Lung microvascular endothelial cell (primary cell): ENCODE data around the gene ZZZ3. TPM values are rescaled to one million over a fixed set of nuclear protein-coding genes. Genes with fewer than 3 reads are reported as not detected.
"Not testable (repeated sequence)": the region's sequence is repeated elsewhere in the genome, so short reads cannot be mapped to it uniquely, and the experiment has no call there.

Experiments
- DNase-seq, 2 donors: peaks; one replicate each; pipeline versions ENCODE4 v3.0.0 to v3.0.0-alpha.2; 2010; ENCODE audit warnings: low read depth in 2 of 2
- total RNA-seq: library from RNA; depleted of rRNA; stranded (reverse); fragments of >200 nt; gene quantifications from 2 replicates; pipeline ENCODE4 v1.2.1, GENCODE V29; 2014

The ZZZ3 gene
- total RNA-seq, 1 donor from 2014 or later, result 79.6 TPM

- peak; percentile 52 to 63 for DNase-seq
Observed at GRCh38 chr1:77671836-77672235, 10.6 kb downstream of the ZZZ3 start.

DNA sequence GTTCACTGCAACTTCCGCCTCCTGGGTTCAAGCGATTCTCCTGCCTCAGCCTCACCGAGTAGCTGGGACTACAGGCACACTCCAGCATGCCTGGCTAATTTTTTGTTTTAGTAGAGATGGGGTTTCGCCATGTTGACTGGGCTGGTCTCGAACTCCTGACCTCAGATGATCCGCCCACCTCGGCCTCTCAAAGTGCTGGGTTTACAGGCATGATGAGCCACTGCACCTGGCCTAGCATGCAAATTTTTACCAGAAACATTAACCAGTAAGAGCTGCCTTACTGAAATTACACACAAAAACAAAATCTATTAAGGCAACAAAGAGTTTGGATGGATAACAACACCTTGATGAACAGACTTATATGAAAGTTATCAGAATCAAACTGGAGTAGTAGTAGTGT, 12.1 kb downstream of the ZZZ3 start:
- DNase-seq, result no peak

DNA sequence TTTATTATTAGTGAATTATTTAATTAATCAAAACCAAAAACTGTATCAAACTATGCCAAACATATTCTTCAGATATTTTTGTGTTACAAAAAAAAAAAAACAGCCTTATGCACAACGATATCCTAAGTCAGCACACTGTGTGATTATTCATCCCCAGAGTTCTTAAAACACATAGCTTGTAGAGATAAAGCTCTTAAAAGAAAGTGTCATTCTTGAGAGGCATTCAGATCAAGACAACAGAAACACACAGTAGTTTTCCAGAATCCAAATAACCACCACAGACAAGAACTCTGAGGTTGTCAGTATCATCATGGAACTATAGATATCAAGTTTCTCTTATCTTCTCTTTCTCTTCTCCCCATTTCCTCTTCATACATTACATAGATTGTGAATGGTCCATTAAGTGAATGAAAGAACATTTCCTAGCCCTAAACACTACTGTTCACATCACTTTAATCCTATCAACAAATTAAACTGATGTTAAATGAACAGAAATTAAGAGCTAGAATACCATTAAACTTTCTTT, 13.5 kb downstream of the ZZZ3 start:
- no peak for DNase-seq

- no peak for DNase-seq
Observed at GRCh38 chr1:77664939-77665516, 17.4 kb downstream of the ZZZ3 start.

DNA sequence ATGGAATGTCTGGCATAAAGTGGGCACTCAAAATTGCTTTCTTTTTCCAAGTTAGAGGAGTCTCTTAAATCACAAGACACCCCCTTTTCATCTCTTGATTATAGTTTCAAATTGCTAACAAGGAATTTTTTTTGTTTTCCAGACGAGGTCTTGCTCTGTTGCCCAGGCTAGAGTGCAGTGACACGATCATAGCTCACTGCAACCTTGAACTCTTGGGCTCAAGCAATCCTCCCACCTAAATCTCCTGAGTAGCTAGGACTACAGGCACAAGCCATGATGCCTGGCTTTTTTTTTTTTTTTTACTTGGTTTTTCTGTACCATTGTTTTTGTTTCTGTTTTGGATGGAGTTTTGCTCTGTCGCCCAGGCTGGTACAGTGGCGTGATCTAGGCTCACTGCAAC, 20.8 kb downstream of the ZZZ3 start:
- no peak for DNase-seq

DNA sequence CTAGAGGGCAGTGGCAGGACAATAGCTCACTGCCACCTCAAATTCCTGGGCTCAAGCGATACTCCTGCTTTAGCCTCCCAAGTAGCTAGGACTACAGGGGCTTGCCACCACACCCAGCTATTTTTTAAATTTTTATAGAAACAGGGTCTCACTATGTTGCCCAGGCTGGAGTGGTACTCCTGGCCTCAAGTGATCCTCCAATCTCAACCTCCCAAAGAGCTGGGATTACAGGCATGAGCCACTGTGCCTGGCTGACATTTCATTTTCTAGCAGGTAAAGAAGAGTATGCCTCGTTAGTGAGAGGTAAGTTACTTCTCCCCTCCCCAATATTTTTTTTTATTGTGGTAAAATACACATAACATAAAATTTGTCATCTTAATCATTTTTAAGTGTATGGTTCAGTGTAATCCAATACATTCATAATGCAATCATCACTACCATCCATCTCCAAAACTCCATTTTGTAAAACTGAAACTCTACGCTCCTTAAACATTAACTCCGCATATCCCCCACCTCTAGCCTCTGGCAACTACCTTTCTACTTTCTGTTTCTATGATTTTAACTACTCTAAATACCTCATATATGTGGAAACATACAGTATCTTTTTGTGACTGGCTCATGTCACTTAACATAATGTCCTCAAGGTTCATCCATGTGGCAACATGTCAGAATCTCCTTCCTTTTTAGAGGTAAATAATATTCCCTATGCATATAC, 22.4 kb downstream of the ZZZ3 start:
- no peak for DNase-seq

DNA sequence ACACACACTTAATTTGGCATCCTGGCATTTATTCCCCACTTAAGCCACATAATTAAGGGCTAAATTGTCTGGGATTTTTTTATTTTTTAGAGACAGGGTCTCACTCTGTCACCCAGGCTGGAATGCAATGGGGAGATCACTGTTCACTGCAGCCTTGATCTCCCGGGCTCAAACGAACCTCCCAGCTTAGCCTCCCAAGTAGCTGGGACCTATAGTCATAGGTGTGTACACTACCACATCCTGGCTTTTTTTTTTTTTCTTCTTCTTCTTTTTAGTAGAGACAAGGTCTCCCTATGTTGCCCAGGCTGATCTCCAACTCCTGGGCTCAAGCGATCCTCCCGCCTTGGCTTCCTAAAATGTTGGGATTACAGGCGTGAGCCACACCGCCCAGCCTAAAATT, 24.2 kb downstream of the ZZZ3 start:
- DNase-seq, result no peak

DNA sequence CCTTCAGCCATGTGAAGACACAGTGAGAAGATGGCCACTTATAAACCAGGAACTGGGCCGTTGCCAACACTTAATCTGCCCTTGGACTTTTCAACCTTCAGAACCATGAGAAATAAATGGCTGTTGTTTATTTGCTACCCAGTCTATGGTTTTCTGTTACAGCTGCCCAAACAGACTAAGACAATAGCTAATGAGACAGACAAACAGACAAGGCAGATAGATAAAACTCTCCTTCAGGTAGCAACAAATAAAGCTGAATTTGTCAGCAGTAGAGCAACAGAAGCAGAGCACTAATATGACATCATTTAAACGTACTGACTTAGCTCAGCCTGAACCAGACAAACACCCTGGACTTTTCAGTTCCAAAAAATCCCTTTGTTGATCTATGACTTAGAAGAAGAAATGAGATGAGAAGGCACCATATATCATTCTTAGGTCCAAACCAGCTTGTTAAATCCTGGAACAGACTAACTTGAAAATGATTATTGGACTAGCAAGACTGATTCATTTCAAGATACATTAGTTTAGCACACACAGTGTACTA, 27.0 kb downstream of the ZZZ3 start:
- no peak for DNase-seq

DNA sequence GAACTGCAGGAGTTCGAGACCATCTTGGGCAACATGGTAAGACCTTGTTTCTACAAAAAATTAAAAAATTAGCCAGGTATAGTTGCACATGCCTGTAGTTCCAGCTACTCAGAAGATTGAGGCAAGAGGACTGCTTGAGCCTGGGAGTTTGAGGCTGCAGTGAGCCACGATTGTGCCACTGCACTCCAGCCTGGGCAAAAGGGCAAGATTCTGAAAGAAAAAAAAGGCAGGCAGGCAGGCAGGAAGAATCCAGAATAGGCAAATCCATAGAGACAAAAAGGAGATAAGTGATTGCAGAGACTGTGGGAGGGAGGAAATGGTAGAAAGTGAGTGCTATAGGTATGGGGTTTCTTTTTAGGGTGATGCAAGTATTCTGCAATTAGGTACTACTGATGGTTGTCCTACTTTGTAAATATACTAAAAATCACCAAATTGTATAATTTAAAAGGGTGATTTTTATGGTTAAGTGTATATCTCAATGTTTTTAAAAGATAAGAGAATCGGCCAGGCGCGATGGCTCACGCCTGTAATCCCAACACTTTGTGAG, 29.4 kb downstream of the ZZZ3 start:
- DNase-seq, result no peak

DNA sequence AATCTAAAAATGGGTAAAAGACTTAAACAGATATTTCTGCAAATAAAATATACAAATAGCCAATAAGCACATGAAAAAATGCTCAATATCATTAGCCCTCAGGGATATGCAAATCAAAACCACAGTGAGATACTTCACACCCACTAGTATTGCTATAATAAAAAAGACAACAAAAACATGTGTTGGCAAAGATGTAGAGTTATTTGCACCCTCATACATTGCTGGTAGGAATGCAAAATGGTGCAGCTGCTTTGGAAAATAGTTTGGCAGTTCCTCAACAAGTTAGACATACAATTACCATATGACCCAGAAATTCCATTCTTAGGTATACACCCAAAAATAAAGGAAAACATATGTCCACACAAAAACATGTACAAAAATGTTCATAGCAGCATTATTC, 30.2 kb downstream of the ZZZ3 start:
- peak in 1 of 2 donors; percentile 10 for DNase-seq

GRCh38 chr1:77649127-77649526, 33.3 kb downstream of the ZZZ3 start:
- no peak for DNase-seq

DNA sequence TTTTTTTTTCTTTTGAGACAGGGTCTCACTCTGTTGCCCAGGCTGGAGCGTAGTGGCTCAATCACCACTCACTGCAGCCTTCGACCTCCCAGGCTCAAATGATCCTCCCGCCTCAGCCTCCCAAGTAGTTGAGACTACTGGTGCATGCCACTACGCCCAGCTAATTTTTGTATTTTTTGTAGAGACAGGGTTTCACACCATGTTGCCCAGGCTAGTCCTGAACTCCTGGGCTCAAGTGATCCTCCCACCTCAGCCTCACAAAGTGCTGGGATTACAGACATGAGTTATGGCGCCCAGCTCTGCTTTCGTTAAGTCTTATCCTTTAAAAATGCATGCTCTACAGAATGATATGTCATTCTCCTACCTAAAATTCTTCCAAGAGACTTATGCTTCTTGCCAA, 36.2 kb downstream of the ZZZ3 start:
- not testable (repeated sequence) for DNase-seq

GRCh38 chr1:77643456-77643855, 39.0 kb downstream of the ZZZ3 start:
- no peak for DNase-seq

- no peak for DNase-seq
Observed at GRCh38 chr1:77642941-77643340, 39.5 kb downstream of the ZZZ3 start.

- no peak for DNase-seq
Observed at GRCh38 chr1:77642196-77642595, 40.3 kb downstream of the ZZZ3 start.

DNA sequence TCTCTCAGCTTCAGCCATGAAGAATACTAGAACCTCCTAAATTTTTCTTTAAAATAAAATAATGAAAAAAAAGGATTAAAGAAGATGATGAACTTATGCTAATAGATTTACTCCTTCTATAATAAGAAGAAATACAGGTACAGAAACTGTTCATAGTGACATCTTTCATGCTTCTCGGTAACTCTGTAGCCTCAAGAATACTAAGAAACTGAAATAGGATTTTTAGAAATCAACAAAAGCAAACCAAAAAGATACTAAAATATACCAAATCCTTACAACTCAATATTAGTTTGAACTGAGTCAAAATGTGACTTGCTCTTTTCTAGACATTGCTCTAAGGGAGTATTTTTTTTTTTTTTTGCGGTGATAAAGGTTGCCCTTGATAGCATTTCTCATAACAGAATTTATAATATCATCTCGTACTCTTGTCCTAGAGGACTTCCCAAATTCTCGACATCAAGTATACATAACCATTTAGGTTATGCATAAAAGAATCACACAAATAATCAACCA, 42.8 kb downstream of the ZZZ3 start:
- DNase-seq, result no peak

DNA sequence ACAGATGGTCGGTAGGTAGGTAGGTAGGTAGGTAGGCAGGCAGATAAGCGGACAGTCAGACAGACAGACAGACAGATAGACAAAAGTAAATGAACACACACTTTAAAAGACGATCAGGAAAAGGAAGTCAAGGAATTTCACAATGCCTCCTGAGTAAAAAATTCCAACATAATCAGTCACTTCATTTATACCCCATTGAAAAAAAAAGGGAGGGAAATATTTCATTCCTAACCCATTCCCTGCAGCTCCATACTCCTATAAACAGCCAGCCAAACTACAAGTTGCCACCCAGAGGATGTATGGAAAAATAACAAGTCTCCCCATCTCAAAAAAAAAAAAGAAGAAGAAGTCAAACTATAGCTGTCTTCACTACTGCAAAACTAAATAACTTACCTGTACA, 43.4 kb downstream of the ZZZ3 start:
- DNase-seq, result peak; percentile 14 to 16

- DNase-seq, result no peak
Observed at GRCh38 chr1:77636864-77637263, 45.6 kb downstream of the ZZZ3 start.
